Trophoblast cell (in vitro differentiated cells and primary cell): ENCODE results near the gene STS.
A peak's percentile ranks its signal among the peaks of the same experiment; 100 is the strongest.

Source experiments
- DNase-seq, 2 donors: peaks; one replicate each; pipeline ENCODE4 v3.0.0-alpha.2; 2016
- H2AFZ ChIP-seq: 2 replicates; pipeline ENCODE4 v1.6.1; 2013; ENCODE audit warnings: low read length, moderate library complexity, mild to moderate bottlenecking; ENCODE audit not compliant: insufficient read depth, poor library complexity
- H2AK5ac ChIP-seq: 2 replicates; pipeline ENCODE4 v1.6.1; 2013; ENCODE audit warnings: mild to moderate bottlenecking, low read length
- H2BK120ac ChIP-seq: 2 replicates; pipeline ENCODE4 v1.6.1; 2013; ENCODE audit warnings: low read length, mild to moderate bottlenecking, moderate library complexity; ENCODE audit not compliant: insufficient read depth, poor library complexity
- H2BK12ac ChIP-seq: 2 replicates; pipeline ENCODE4 v1.6.1; 2013; ENCODE audit warnings: mild to moderate bottlenecking, low read length, moderate library complexity
- H2BK5ac ChIP-seq: 2 replicates; pipeline ENCODE4 v1.6.1; 2013; ENCODE audit warnings: low read length, low read depth, moderate library complexity, mild to moderate bottlenecking; ENCODE audit not compliant: poor library complexity
- H3K14ac ChIP-seq: 2 replicates; pipeline ENCODE4 v1.6.1; 2013; ENCODE audit warnings: mild to moderate bottlenecking, low read length
- H3K18ac ChIP-seq: 2 replicates; pipeline ENCODE4 v1.6.1; 2013; ENCODE audit warnings: mild to moderate bottlenecking, low read length
- H3K23ac ChIP-seq: 2 replicates; pipeline ENCODE4 v1.6.1; 2013; ENCODE audit warnings: low read length
- H3K27ac ChIP-seq: 2 replicates; pipeline ENCODE4 v1.5.1; 2013; ENCODE audit warnings: low read depth, mild to moderate bottlenecking, inconsistent platforms, low read length, moderate library complexity
- H3K27me3 ChIP-seq: 2 replicates; pipeline ENCODE4 v1.6.1; 2013; ENCODE audit warnings: inconsistent platforms, mild to moderate bottlenecking, low read length, moderate library complexity; ENCODE audit not compliant: insufficient read depth
- H3K36me3 ChIP-seq, 2 experiments: 1 replicate in 1 of 2; 2 replicates in 1 of 2; pipeline ENCODE4 v1.6.1; 2013; ENCODE audit warnings: low read length in 2 of 2, mild to moderate bottlenecking in 2 of 2, moderate library complexity in 1 of 2; ENCODE audit not compliant: insufficient read depth in 2 of 2, control insufficient read depth in 1 of 2
- H3K4ac ChIP-seq: 2 replicates; pipeline ENCODE4 v1.6.1; 2013; ENCODE audit warnings: low read depth, mild to moderate bottlenecking, low read length, moderate library complexity
- H3K4me1 ChIP-seq, 2 experiments: 1 replicate in 1 of 2; 2 replicates in 1 of 2; pipeline ENCODE4 v1.6.1; 2013; ENCODE audit warnings: low read length in 2 of 2, mild to moderate bottlenecking in 2 of 2, moderate library complexity in 1 of 2; ENCODE audit not compliant: insufficient read depth in 2 of 2, control insufficient read depth in 1 of 2
- H3K4me2 ChIP-seq: 2 replicates; pipeline ENCODE4 v1.6.1; 2013; ENCODE audit warnings: inconsistent platforms, mild to moderate bottlenecking, low read length, moderate library complexity
- H3K4me3 ChIP-seq: 2 replicates; pipeline ENCODE4 v1.5.1; 2013; ENCODE audit warnings: mild to moderate bottlenecking, low read depth, low read length, inconsistent platforms
- H3K79me1 ChIP-seq: one replicate; pipeline ENCODE4 v1.6.1; 2013; ENCODE audit warnings: low read length
- H3K79me2 ChIP-seq: 2 replicates; pipeline ENCODE4 v1.6.1; 2013; ENCODE audit warnings: low read length, mild to moderate bottlenecking; ENCODE audit not compliant: control insufficient read depth, insufficient read depth, poor library complexity
- H3K9ac ChIP-seq: 2 replicates; pipeline ENCODE4 v1.6.1; 2013; ENCODE audit warnings: mild to moderate bottlenecking, low read length
- H3K9me3 ChIP-seq: 2 replicates; pipeline ENCODE4 v1.6.1; 2013; ENCODE audit warnings: low read depth, mild to moderate bottlenecking, control low read depth, inconsistent platforms, low read length; ENCODE audit not compliant: insufficient read depth
- H4K12ac ChIP-seq: 2 replicates; pipeline ENCODE4 v1.6.1; 2013; ENCODE audit warnings: low read depth, mild to moderate bottlenecking, low read length, moderate library complexity
- H4K8ac ChIP-seq: 2 replicates; pipeline ENCODE4 v1.6.1; 2013; ENCODE audit warnings: low read depth, mild to moderate bottlenecking, low read length, moderate library complexity
- H4K91ac ChIP-seq: one replicate; pipeline ENCODE4 v1.6.1; 2013; ENCODE audit warnings: low read depth, mild to moderate bottlenecking, low read length, moderate library complexity
- WGBS: extraction: QIAGEN DNeasy Blood & Tissue Kit; methylation state at CpG from one replicate; pipeline ENCODE4 v1.1.7; 2013; ENCODE audit warnings: missing lambda C conversion rate; ENCODE audit not compliant: insufficient read length, insufficient coverage; ENCODE audit errors: extremely low coverage; 5-methylcytosine and 5-hydroxymethylcytosine counted together

Gene STS

DNA sequence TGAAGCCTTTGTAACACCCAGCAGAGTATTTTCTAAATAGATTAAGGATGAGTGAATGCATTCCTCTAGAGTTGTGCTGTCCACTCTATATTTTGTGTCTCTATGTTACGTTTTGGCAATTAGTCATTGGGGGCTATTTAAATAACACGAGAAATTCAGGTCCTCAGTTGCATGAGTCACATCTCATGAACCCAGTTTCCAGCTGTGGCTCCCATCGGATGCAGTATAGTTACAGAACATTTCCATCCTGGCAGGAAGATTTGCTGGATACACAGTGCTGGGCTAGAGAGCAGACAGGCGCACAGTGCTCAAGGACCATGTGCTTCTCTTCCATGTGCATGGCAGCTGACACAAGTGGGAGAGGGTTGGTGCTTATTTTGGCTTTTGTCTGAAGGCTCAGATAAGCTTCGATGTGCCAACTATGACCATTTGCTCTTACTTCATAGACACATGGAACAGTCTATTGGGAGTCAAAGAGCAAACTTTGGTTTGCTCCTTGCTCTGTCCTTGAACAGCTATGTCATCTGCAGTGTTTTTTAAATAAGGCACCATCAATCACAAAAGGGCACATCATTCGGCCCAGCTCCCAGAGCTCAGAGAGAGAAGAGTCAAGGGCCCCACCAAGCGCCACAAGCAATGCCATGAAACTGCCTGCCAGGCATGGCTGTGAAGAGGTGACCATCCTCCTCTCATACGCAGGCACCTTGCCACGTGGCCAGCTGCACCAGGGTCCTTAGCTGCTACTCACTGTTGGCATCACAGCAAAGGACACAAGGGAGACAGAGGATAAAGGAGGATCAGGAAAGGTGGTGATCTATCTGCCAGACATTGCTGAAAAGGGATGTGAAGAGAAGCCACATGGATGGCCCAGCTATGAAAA lies 8.1 kb upstream of the STS start:
- Histone ChIP-seq H3K4ac (no peak overlapping the region), H3K27ac (no peak overlapping the region), H3K4me1 (peaks cover 0 to 2% of the 10 kb centered on the region in 2 experiments), H3K4me2 (no peak overlapping the region), H3K9me3 (no peaks in the 10 kb centered on the region), H3K4me3 (no peak overlapping the region), H4K8ac (no peak overlapping the region), H3K36me3 (no peaks in the 10 kb centered on the region), H3K23ac (no peak overlapping the region), H4K12ac (no peak overlapping the region), H3K14ac (no peak overlapping the region), H4K91ac (no peak overlapping the region), H2BK5ac (no peak overlapping the region), H3K18ac (no peak overlapping the region), H2AK5ac (no peak overlapping the region), H3K79me1 (no peaks in the 10 kb centered on the region), H3K27me3 (no peaks in the 10 kb centered on the region), H2BK12ac (no peak overlapping the region), H2AFZ (no peak overlapping the region), H3K79me2 (no peaks in the 10 kb centered on the region), H2BK120ac (no peak overlapping the region), H3K9ac (no peak overlapping the region)
- DNase-seq, result peak in 1 of 2 donors; percentile 29
- WGBS, result no CpG with 5 or more reads among the region's 9 CpGs

DNA sequence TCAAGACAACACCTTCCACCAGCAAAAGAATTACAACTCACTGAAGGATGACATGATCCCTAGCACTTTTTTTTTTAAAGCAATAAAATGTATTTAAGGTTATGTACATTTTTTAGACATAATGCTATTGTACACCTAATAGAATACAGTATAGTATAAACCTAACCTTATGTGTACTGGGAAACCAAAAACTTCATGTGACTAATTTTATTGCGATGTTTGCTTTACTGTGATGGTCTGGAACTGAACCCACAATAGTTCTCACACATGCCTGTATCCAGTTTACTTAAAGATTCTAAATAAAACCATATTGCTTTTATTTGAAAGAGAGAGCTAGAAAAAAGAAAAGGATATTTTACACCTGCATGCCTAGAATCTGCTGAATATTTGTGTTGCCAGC lies 4.4 kb upstream of the STS start:
- Histone ChIP-seq H3K4me3 (no peak overlapping the region), H3K27me3 (no peaks in the 10 kb centered on the region), H2BK12ac (no peak overlapping the region), H3K36me3 (no peaks in the 10 kb centered on the region), H4K8ac (no peak overlapping the region), H2BK5ac (no peak overlapping the region), H3K4me1 (peaks cover 0 to 3% of the 10 kb centered on the region in 2 experiments), H2AFZ (no peak overlapping the region), H3K9ac (no peak overlapping the region), H3K79me1 (peaks cover 3% of the 10 kb centered on the region), H2BK120ac (no peak overlapping the region), H3K18ac (no peak overlapping the region), H3K9me3 (no peaks in the 10 kb centered on the region), H3K4ac (no peak overlapping the region), H3K23ac (no peak overlapping the region), H3K14ac (no peak overlapping the region), H4K12ac (no peak overlapping the region), H3K79me2 (peaks cover 2% of the 10 kb centered on the region), H3K27ac (no peak overlapping the region), H4K91ac (no peak overlapping the region), H2AK5ac (no peak overlapping the region), H3K4me2 (no peak overlapping the region)
- no CpG with 5 or more reads among the region's 1 CpG for WGBS
- DNase-seq, result no peak

DNA sequence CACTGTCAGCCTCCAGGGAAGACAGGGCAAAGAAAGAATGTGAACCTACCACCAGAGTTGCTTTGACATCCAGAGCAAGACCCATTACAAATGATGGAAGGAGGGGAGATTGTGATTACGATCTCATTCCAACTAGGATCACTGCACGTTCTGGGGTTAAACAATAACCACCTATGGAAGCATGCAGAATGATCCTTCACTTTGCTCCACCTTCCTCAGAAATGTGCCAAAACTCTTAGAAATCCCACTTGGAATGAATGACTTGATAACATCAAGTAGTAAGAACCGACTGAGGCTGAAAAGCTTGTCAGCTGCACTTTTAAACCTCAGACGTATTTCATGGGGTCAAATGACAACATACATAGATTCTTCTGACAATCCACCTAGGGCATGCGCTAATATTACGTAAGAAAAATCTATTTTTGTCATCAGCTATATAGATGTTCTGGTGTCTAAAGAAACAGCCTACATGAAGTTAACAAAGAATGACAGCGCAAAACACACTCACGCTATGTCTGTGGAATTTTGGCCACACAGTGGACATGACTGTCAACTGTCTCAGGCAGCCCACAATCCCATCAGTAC lies 3.5 kb upstream of the STS start:
- Histone ChIP-seq H3K27ac (peak overlapping the region; percentile 56), H2AK5ac (no peak overlapping the region), H3K23ac (no peak overlapping the region), H3K79me2 (peaks cover 4% of the 10 kb centered on the region), H3K9me3 (no peaks in the 10 kb centered on the region), H3K27me3 (no peaks in the 10 kb centered on the region), H3K9ac (no peak overlapping the region), H3K14ac (no peak overlapping the region), H4K8ac (no peak overlapping the region), H2BK12ac (no peak overlapping the region), H3K4me2 (no peak overlapping the region), H3K36me3 (no peaks in the 10 kb centered on the region), H4K12ac (no peak overlapping the region), H3K4me3 (no peak overlapping the region), H4K91ac (no peak overlapping the region), H3K79me1 (peaks cover 3% of the 10 kb centered on the region), H2BK120ac (no peak overlapping the region), H3K18ac (no peak overlapping the region), H3K4me1 (peaks cover 0 to 3% of the 10 kb centered on the region in 2 experiments), H2BK5ac (no peak overlapping the region), H3K4ac (no peak overlapping the region), H2AFZ (no peak overlapping the region)
- DNase-seq, result peak; percentile 29 to 93
- no CpG with 5 or more reads among the region's 8 CpGs for WGBS

DNA sequence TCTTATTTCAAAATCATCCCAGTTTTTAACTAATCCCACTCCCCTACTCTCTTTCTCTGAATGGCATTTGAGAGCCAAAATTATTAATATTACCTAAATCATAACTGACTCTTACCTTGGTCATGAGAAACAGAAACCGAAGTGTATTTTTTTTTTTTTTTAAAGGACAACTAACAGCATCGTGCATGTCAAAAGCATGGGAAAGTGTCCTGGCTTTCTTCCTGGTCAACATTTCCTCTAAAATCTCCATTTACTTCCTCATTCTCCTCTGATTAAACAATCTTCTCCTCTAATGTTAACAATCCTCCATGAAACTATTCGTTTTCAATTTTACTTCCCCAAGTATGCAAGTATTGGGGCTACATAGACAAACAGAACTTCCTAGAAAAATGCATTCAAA lies 2.1 kb upstream of the STS start:
- Histone ChIP-seq H4K12ac (no peak overlapping the region), H3K18ac (no peak overlapping the region), H3K4me1 (peaks cover 0 to 3% of the 10 kb centered on the region in 2 experiments), H3K27me3 (no peaks in the 10 kb centered on the region), H3K79me1 (peaks cover 3% of the 10 kb centered on the region), H3K79me2 (peaks cover 4% of the 10 kb centered on the region), H2BK120ac (no peak overlapping the region), H3K4ac (no peak overlapping the region), H2AFZ (no peak overlapping the region), H2BK5ac (no peak overlapping the region), H4K91ac (no peak overlapping the region), H3K23ac (no peak overlapping the region), H3K36me3 (no peaks in the 10 kb centered on the region), H3K4me3 (no peak overlapping the region), H3K14ac (no peak overlapping the region), H2AK5ac (no peak overlapping the region), H3K9me3 (no peaks in the 10 kb centered on the region), H4K8ac (no peak overlapping the region), H3K9ac (no peak overlapping the region), H3K27ac (no peak overlapping the region), H2BK12ac (no peak overlapping the region), H3K4me2 (no peak overlapping the region)
- WGBS, result no CpG with 5 or more reads among the region's 3 CpGs
- DNase-seq, result peak in 1 of 2 donors; percentile 6
